Fibroblast of upper back skin (primary cell): Measurements from ENCODE around the gene FUT9.
"Not testable (repeated sequence)": the region's sequence is repeated elsewhere in the genome, so short reads cannot be mapped to it uniquely, and the experiment has no call there.

Experiments used
- DNase-seq: peaks from one replicate; pipeline ENCODE4 v3.0.0-alpha.2; 2013

Gene FUT9

DNA sequence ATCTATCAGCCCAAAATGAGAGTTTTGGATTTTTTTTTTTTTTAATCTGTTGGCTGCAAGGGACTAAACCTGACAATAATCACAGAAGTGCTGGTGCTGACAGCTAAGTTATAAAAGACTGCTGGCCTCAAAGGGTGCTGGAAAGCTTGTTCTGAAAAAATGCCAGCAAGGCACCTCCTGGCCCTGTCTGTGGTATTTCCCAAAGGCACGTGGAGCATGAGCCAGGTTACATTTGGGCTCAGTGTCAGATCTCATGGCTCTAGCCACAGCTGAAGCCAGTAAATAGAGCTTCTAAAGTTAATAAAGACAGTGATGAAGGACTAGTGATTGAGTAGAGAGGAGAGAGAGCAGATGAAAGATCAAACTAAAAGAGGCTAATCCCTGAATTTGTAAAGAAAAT is 178.9 kb downstream of the FUT9 start:
- DNase-seq = no peak

DNA sequence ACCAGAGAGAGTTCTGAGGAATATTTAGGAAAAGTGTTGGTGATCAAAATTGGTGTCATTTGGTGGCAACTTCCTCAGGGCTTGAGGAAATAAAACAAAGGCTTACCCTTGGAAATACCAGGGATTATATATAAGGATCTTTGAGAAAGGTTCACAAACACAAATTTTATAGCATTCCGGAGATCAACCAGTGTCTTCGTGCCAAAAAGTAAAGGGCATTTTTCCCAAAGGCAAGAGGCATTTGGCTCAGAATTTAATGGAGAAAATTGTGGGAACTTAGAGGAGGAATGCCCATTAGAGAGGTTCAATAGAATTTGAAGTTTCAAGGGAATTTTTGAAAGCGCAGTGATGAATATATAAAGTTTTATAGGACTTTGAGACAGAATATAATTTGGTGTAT is 179.5 kb downstream of the FUT9 start:
- DNase-seq = no peak

DNA sequence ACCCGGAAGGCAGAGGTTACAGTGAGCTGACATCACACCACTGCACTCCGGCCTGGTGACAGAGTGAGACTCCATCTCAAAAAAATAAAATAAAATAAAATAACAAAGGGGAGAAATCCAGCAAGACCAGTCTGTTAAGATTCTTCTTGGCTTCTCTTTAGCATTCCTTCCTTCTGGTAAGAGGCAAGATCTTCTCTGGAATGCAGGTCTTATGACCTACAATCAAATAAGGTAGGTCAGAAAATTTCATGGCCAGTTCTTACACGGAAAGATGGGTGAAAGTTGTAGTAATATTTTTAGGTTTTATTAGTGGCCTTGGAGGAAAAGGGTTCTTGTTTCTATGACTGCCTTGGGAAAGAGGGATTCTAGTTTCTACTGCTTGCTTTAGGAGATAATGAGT is 180.9 kb downstream of the FUT9 start:
- DNase-seq = no peak

DNA sequence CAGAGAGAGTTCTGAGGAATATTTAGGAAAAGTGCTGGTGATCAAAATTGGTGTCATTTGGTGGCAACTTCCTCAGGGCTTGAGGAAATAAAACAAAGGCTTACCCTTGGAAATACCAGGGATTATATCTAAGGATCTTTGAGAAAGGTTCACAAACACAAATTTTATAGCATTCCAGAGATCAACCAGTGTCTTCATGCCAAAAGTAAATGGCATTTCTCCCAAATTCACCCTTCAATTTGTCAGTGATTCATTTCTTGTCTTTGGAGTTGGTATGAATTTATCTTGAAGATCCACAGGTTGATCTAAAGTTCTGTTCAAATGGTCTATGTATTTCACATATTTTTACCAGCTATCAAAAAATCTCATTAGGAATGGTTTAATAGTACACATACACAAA is 181.5 kb downstream of the FUT9 start:
- DNase-seq = no peak

DNA sequence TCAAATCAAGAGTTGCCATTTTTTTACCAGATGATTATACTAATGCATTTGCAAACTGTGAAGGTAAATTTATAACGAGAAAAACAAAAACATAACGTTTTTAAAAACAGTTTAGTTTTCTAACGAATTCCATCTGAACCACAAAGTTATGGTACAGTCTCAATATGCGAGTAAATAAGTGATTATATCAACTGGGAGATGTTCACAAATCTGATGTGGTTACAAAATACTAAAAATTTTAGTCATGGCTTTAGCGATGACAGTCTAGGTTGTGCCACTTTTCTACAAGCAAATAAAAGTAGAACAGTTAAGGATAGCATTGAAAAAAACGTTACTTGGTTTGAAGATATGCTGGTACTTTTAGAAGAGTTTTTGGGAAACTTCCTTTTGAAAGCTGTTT is 186.8 kb downstream of the FUT9 start:
- DNase-seq = no peak

DNA sequence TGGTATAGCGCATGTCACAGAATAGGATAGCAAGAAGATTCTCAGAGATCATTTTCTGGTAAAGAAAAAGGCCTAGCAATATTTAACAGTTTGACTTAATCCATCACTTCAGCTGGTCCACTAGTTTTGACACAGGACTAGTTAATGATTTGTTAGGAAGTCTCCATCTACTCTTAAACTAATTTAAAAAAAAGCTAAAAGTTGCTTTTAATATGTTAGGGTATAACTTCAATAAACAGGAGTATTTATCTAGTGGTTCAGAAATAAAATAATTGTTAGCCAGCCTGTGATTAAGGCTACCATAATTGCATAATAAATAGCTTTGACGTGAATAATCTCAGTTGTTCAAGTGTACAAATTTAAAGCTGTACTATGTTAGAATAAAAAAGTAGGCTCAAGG is 195.6 kb downstream of the FUT9 start:
- no peak for DNase-seq

DNA sequence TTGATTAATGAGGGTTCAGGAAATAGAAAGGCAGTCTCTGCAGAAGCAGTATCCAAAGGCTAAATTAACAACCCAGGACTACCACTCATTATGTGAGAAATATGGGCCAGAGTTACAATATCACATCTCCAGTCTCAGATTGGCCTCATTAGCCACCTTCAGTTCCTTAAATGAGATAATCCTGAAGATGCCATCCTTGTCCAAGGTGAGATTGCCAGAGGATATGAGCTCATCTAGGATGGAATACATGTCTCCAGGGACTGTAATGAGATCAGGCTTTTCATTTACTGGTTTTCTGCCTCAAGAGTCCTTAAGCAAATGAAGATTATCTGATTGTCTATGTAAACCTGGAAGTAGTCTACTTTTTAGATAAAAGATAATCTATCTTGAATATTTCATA is 196.3 kb downstream of the FUT9 start:
- DNase-seq = no peak

DNA sequence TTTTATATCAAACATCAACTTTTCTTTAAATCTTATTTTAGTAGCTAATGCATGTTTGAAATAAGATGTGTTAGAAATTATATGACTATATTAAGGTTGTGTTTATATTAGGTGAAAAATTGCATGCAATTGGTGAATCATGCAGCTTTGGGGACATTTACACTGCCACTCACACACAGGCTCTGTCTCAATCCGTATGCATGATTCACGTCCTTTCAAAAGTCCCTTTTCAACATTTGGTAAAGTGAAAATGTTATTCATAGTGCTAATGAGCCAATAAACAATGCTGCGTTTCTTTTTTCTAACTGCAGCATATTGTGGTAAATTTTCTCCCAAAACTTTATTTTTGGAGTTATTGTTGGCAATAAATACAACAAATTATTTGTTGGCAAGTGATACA is 198.0 kb downstream of the FUT9 start:
- DNase-seq = no peak

DNA sequence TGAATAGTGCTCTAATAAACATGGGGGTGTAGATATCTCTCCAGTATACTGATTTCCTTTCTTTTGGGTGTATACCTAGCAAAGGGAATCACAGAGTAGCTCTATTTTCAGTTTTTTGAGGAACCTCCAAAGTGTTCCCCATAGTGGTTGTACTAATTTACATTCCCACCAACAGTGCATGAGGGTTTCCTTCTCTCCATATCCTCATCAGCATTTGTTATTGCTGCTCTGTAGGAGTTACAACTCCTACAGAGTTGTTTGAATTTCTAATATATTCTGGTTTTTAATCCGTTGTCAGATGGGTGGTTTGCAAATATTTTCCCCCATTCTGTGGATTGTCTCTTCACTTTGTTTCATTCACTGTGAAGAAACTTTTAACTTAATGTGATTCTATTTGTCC is 207.9 kb downstream of the FUT9 start:
- DNase-seq = no peak

DNA sequence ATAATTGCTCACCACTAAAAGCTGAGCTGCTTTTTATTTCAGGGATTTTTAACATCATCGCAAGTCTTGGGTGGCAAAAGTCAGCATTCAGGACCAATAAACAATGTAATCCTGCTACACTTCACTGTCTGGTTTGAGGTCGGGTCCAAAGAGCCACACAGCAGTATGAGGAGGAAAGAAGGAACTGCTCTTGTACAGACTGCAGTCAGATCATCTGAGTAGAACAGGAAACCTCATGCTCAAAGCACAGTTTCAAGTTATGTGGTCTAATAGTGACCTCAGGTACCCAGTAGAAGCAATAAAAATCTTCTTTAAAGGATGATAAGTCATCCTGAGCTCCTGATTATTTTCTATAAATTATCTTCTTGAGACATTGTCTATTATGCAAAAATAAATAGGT is 211.4 kb downstream of the FUT9 start:
- no peak for DNase-seq

DNA sequence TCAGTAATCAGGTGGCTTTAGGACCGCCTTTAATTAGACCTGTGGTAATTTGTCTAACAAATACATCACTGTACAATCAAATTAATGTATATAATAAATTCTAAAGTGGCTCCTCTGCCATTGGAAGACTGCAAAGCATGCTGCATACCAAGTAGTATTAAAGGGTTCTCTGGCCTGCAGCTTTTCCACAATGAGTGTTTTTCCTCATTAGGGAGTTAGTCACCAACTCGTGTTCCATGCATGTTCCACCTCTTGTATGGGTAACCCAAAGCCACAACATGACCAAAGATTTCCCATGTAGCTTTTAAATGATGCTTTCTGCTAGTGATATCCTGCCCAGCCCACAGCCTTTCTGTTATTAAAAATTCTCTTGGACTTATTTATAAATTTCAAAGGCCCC is 218.7 kb downstream of the FUT9 start:
- no peak for DNase-seq

DNA sequence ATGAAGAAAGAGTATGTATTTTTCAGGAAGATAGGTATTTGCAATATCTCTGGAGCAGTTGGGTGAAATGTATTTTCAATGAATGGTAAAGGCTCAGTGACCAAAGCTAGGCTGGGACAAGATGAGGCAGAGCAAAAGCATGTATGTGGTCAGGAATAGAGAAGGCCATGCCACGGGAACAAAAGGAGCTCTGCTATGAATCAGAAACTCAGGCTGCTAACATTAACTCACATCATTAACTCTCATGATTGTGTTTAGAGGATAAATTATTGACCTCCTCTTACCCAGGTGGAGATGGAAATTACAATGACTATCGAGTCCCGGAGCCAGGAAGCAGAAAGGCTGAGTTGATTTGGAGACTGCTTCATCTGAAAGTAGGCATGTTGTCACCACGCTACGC is 220.2 kb downstream of the FUT9 start:
- no peak for DNase-seq

DNA sequence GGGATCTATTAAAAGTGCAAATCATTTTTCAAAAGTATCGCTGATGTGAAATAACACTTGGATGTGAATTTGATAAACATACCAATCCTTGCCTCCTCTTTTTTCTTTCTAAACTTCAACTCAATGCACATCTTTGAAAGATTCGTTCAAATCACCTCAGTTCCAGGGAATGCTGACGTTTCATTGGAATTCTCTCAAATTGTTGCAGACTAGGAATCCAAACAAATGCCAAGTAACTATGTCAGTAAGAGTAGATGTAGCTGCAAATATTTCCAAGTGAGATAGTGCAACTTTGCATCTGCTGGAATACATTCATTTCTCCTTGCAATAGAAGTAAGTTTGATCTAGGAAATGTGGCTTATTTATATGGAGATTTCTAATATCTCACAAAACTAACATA is 220.7 kb downstream of the FUT9 start:
- no peak for DNase-seq

DNA sequence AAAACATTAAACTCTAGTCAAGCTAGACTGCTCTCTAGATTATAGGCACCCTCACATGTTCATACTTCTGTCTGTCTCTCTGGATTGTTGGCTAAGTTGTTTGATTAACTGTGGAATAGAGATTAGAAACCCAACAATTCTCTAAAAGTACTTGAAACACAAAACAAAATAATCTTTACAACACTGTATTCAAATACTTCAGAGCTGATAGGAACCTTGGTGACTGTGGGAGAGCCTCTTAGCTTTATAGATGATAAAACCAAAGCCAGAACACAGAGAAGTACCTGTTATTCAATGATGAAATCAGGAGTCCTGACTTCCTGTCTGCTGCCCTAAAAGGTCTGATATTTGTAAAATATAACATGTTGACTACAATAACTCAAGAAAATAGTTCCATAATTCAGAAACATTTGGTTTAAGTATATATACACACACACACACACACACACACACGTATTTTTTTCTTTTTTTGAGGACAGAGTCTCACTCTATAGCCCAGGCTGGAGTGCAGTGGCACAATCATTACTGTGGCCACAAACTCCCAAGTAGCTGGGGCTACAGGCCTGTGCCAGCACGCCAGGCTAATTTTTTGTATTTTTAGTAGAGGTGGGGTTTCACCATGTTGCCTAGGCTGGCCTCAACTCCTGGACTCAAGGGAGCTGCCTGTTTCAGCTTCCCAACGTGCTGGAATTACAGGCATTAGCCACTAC is 222.0 kb downstream of the FUT9 start:
- DNase-seq = no peak

DNA sequence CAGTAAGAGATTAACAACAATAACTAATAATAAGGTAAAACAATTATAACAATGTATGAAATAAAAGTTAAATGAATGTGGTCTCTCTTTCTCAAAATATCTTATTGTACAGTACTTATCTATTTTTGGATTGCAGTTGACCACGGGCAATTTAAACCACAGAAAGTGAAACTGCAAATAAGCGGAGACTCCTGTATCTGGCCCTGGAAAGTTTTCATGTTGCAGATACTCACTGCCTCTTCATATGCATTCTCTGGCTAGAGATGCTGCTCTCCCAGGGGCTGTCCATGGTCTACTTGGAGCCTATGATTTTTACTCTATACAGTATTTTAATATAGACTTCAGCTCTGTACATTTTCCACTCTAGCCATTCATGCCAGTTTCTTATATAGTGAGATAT is 230.8 kb downstream of the FUT9 start:
- no peak for DNase-seq

DNA sequence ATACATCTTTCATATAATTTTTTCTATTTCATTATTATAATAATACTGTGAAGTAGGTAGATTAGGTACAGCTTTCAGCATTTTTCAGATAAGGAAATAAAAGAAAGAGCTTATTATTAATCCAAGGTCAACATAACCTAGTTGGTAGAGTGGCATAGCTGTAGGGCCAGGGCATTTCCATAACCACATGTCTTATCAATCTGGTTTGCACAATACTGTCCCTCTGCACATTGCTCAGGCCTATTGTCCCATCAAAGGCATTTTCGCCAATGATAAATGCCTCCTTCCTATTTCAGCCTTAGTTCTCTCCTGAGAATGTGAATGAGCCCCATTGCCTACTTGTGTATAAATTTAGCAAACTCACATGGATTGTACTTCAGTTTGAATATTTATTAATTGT is 234.0 kb downstream of the FUT9 start:
- no peak for DNase-seq

DNA sequence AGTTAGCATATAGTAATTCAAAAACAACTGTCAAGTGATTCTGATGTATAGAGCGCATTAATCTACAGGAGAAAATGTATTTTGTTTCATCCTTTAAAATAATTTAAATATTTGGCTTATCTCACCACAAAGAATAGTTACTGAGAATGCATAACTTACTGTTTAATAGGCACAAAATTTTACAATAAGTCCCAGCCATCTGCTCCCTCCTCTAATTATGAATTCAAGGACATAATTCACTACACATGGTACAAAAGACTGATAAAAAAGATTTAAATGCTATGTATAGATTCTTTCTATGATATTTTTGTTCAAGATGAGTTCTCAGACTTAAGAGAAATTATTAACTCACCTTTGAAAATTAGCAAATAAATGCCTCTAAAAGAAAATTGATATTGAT is 242.0 kb downstream of the FUT9 start:
- no peak for DNase-seq

DNA sequence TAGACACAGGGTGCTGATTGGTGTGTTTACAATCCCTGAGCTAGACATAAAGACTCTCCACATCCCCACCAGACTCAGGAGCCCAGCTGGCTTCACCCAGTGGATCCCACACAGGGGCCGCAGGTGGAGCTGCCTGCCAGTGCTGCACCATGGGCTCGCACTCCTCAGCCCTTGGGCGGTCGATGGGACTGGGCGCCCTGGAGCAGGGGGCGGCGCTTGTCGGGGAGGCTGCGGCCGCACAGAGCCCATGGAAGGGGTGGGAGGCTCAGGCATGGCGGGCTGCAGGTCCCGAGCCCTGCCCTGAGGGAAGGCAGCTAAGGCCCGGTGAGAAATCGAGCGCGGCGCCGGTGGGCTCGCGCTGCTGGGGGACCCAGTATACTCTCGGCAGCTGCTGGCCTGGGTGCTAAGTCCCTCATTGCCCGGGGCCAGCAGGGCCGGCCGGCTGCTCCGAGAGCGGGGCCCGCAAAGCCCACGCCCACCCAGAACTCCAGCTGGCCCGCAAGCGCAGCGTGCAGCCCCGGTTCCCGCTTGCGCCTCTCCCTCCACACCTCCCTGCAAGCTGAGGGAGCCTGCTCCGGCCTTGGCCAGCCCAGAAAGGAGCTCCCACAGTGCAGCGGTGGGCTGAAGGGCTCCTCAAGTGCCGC is 245.1 kb downstream of the FUT9 start:
- not testable (repeated sequence) for DNase-seq
